IPS-11a (cell line): Measurements from ENCODE around the gene DUSP12.

Source experiments
- H3K4me3 ChIP-seq: one replicate; pipeline ENCODE4 v1.5.1; 2013; ENCODE audit warnings: low read depth, low read length, control low read depth

The DUSP12 gene

GRCh38 chr1:161727256-161727924, 22.2 kb upstream of the DUSP12 start:
- peak overlapping the region; percentile 78 for H3K4me3 ChIP-seq

- H3K4me3 ChIP-seq, result no peak overlapping the region
Measured at GRCh38 chr1:161728376-161729226, 21.0 kb upstream of the DUSP12 start.

- no peak overlapping the region for H3K4me3 ChIP-seq
Measured at GRCh38 chr1:161730050-161730564, 19.5 kb upstream of the DUSP12 start.

GRCh38 chr1:161731241-161731640, 18.3 kb upstream of the DUSP12 start:
- no peak overlapping the region for H3K4me3 ChIP-seq

- H3K4me3 ChIP-seq, result no peak overlapping the region
Measured at GRCh38 chr1:161731981-161732718, 17.4 kb upstream of the DUSP12 start.

GRCh38 chr1:161733526-161733925, 16.1 kb upstream of the DUSP12 start:
- H3K4me3 ChIP-seq, result no peak overlapping the region

GRCh38 chr1:161735837-161736236, 13.7 kb upstream of the DUSP12 start:
- no peak overlapping the region for H3K4me3 ChIP-seq

- H3K4me3 ChIP-seq, result no peak overlapping the region
Measured at GRCh38 chr1:161736335-161736969, 13.1 kb upstream of the DUSP12 start.

- no peak overlapping the region for H3K4me3 ChIP-seq
Measured at GRCh38 chr1:161737625-161738024, 12.0 kb upstream of the DUSP12 start.

- H3K4me3 ChIP-seq, result no peak overlapping the region
Measured at GRCh38 chr1:161738627-161739287, 10.8 kb upstream of the DUSP12 start.

GRCh38 chr1:161739865-161740566, 9.6 kb upstream of the DUSP12 start:
- H3K4me3 ChIP-seq, result no peak overlapping the region

- no peak overlapping the region for H3K4me3 ChIP-seq
Measured at GRCh38 chr1:161740921-161741320, 8.7 kb upstream of the DUSP12 start.

- H3K4me3 ChIP-seq, result no peak overlapping the region
Measured at GRCh38 chr1:161743231-161743630, 6.4 kb upstream of the DUSP12 start.

GRCh38 chr1:161747801-161748200, 1.8 kb upstream of the DUSP12 start:
- no peak overlapping the region for H3K4me3 ChIP-seq

- H3K4me3 ChIP-seq, result no peak overlapping the region
Measured at GRCh38 chr1:161763522-161764098, 14.0 kb downstream of the DUSP12 start.

- peak within 1 kb of the TSS; percentile 95 for H3K4me3 ChIP-seq
Measured at GRCh38 chr1:161766102-161766981, 16.8 kb downstream of the DUSP12 start, which contains the start of gene ATF6. TSS of gene ATF6 (plus strand) at chr1:161766320. CDS start at chr1:161766361, 41 bp downstream.

- H3K4me3 ChIP-seq, result no peak overlapping the region
Measured at GRCh38 chr1:161768461-161768860, 18.9 kb downstream of the DUSP12 start.

GRCh38 chr1:161768986-161769672, 19.5 kb downstream of the DUSP12 start:
- no peak overlapping the region for H3K4me3 ChIP-seq
